Left ventricle myocardium inferior (tissue), 1 donor: ENCODE measurements around the gene ZBTB3. TPM values are rescaled to one million over a fixed set of nuclear protein-coding genes. Genes with fewer than 3 reads are reported as not detected.

Experiments
- DNase-seq: peaks from one replicate; pipeline ENCODE4 v3.0.0-alpha.2; 2020
- H3K27ac ChIP-seq: fragments of 200-600 bp; replicated peaks from 2 replicates; pipeline ENCODE4 v1.8.0; 2021
- H3K27me3 ChIP-seq: fragments of 200-600 bp; 2 replicates; pipeline ENCODE4 v1.8.0; 2021; ENCODE audit warnings: low read depth
- H3K36me3 ChIP-seq: fragments of 200-600 bp; 2 replicates; pipeline ENCODE4 v1.8.0; 2021
- H3K4me1 ChIP-seq: fragments of 200-600 bp; 2 replicates; pipeline ENCODE4 v1.8.0; 2021
- H3K4me3 ChIP-seq: fragments of 200-600 bp; 2 replicates; pipeline ENCODE4 v1.8.0; 2021; ENCODE audit warnings: mild to moderate bottlenecking, moderate library complexity
- H3K9me3 ChIP-seq: fragments of 200-600 bp; replicated peaks from 2 replicates; pipeline ENCODE4 v1.8.0; 2021
- intact Hi-C: fragments of 100-400 bp; cut with micrococcal nuclease; formaldehyde crosslinking; loops from one replicate; pipeline ENCODE4 v1.11.0; 2022
- long read RNA-seq: library from polyadenylated mRNA; unstranded; transcript quantifications from one replicate; pipeline ENCODE4 v2.0.0, GENCODE V29; 2021
- total RNA-seq: library from RNA; stranded (reverse); fragmentation: NEBNext Ultra II Directional; extraction: Animal tissue kit (Norgen Biotek cat#: 25700); gene quantifications from one replicate; pipeline ENCODE4 v1.2.1, GENCODE V29; 2021
- TF ChIP-seq, protein P1 (sequence below): fragments of 200-600 bp; IDR thresholded peaks from 2 replicates; pipeline ENCODE4 v1.8.0; 2021; ENCODE audit warnings: antibody characterized with exemption, mild to moderate bottlenecking, borderline replicate concordance
- donor health status: DM: no; HTN: yes; CAD: no; lungs with severe emphysema.

The ZBTB3 gene
- total RNA-seq = 9.5 TPM
- long read RNA-seq, transcript ZBTB3-201 (2 exons, 2,978 nt) = major isoform, 7 of 13 reads
- long read RNA-seq, partial matches to known transcripts = 5 of 13 reads
- long read RNA-seq, other reads (novel, unspliced or antisense) = 1 of 13 reads

DNA sequence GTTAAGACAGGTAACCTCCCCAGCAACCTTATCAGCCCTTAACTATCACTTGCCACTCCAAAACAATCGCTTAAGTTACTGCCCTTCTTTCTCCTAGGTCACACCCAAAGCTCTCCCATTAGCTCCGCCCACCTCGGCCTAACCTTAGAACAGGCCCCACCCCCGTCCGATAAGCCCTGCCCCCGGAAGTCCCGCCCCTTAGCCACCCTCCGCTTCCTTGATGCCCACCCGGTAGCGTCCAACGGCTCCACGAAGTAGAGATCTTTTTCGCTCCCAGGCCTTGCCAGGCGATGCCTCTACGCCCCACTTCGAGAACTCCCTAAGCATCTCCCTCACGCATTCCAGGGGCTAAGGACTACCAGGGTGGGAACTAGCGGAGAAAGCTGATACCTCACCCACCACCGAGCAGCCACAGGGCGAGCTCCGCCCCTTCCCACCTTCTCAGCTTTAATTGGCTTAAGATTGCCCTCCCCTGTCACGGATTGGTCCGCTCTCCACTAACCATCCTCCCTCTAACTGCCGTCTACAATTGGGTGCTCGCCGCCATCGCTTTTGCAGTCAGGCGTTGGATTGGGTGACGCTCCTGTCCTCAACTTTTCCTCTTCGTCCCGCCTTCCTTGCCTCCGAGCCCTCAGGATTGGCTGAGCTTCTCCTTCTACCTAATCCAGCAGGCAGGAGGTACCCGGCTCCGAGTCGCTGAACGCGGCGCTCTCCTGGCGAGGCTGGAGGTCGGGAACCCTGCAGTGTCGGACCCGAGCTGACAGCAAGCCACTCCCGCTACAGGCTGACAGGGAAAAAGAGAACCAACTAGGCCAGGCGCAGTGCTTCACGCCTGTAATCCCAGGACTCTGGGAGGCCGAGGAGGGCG lies at the start of gene ZBTB3:
Gene ZBTB3 (minus strand): TSS at position 425 of the 868 bp plus-strand sequence. CDS start 496 bp downstream, outside the sequence.
- peak within 1 kb of the TSS; percentile 98 for H3K27ac ChIP-seq
- TF ChIP-seq, protein P1, sequence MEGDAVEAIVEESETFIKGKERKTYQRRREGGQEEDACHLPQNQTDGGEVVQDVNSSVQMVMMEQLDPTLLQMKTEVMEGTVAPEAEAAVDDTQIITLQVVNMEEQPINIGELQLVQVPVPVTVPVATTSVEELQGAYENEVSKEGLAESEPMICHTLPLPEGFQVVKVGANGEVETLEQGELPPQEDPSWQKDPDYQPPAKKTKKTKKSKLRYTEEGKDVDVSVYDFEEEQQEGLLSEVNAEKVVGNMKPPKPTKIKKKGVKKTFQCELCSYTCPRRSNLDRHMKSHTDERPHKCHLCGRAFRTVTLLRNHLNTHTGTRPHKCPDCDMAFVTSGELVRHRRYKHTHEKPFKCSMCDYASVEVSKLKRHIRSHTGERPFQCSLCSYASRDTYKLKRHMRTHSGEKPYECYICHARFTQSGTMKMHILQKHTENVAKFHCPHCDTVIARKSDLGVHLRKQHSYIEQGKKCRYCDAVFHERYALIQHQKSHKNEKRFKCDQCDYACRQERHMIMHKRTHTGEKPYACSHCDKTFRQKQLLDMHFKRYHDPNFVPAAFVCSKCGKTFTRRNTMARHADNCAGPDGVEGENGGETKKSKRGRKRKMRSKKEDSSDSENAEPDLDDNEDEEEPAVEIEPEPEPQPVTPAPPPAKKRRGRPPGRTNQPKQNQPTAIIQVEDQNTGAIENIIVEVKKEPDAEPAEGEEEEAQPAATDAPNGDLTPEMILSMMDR = no peak
- intact Hi-C loops = no loop called here
- DNase-seq = peak; percentile 95
- peaks cover 41% of the 10 kb centered on the region for H3K4me1 ChIP-seq
- no peaks in the 10 kb centered on the region for H3K9me3 ChIP-seq
- H3K36me3 ChIP-seq = peaks cover 14% of the 10 kb centered on the region
- H3K27me3 ChIP-seq = no peaks in the 10 kb centered on the region
- peak within 1 kb of the TSS; percentile 76 for H3K4me3 ChIP-seq

- DNase-seq = no peak
- intact Hi-C loops = no loop called here
- TF ChIP-seq, protein P1 = no peak
- Histone ChIP-seq H3K27ac (no peak overlapping the region), H3K27me3 (no peaks in the 10 kb centered on the region), H3K4me3 (no peak overlapping the region), H3K4me1 (peaks cover 30% of the 10 kb centered on the region), H3K36me3 (peaks cover 79% of the 10 kb centered on the region), H3K9me3 (no peaks in the 10 kb centered on the region)
Measured at GRCh38 chr11:62801071-62801470, 47.1 kb upstream of the ZBTB3 start.

DNA sequence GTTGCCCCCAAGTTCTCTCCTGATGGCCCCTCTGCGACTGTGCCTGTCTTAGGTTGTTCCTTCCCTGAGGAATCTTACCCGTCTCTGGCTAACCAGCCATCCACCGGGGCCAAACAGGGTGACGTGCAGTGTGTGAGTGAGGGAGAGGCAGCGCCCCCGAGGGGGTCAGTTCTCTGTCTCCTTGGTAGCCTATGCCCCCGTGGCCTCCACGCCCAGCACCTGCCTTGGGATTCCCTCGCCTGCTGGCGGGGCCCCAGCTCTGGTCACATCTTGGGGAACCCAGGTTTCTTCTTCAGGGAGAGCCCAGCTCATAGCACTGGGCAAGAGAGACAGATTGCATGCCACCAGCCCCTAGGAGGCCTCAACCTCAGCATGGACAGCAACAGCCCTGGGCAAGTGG lies 45.5 kb upstream of the ZBTB3 start:
- no peak for DNase-seq
- Histone ChIP-seq H3K36me3 (peaks cover 95% of the 10 kb centered on the region), H3K4me1 (peaks cover 17% of the 10 kb centered on the region), H3K4me3 (no peak overlapping the region), H3K9me3 (no peaks in the 10 kb centered on the region), H3K27ac (no peak overlapping the region), H3K27me3 (no peaks in the 10 kb centered on the region)
- intact Hi-C loops = no loop called here
- TF ChIP-seq, protein P1 = no peak

- H3K27me3 ChIP-seq = no peaks in the 10 kb centered on the region
- no peaks in the 10 kb centered on the region for H3K9me3 ChIP-seq
- H3K27ac ChIP-seq = no peak overlapping the region
- TF ChIP-seq, protein P1 = no peak
- H3K4me3 ChIP-seq = no peak overlapping the region
- no peak for DNase-seq
- peaks cover 91% of the 10 kb centered on the region for H3K36me3 ChIP-seq
- H3K4me1 ChIP-seq = peaks cover 23% of the 10 kb centered on the region
- intact Hi-C loops = no loop called here
Measured at GRCh38 chr11:62796281-62796680, 42.3 kb upstream of the ZBTB3 start.

DNA sequence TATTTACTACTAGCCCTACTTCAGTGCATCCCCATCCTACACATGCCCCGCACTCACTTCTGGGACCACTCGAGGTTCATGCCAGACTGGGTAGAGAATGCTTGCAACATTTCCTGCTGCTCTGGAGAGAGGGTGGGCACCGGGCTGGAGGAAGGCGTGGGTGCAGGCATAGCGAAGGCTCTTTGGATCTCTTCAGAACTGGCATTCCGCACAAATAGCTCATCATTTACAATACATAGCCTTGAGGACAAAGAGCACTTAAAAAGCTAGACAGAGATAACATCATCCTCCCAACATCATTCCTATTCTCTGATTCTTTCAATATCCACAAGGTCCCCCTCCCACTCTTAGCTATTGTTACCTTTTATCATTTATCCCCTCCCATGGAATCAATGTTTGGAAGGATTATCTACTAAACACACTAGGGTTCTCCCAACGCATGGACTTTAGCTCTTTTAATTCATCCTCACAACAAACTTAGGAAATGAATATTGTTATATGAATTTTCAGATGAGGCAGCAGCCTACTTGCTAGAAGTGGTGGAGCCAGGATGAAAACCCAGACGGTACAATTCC lies 40.3 kb upstream of the ZBTB3 start:
- no peaks in the 10 kb centered on the region for H3K27me3 ChIP-seq
- intact Hi-C loops = no loop called here
- no peak for DNase-seq
- H3K9me3 ChIP-seq = no peaks in the 10 kb centered on the region
- no peak overlapping the region for H3K4me3 ChIP-seq
- peaks cover 85% of the 10 kb centered on the region for H3K36me3 ChIP-seq
- TF ChIP-seq, protein P1 = no peak
- H3K4me1 ChIP-seq = peaks cover 43% of the 10 kb centered on the region
- H3K27ac ChIP-seq = no peak overlapping the region
